GM18867 (cell line): Measurements from ENCODE around the gene FOXO3B.
"Not testable (repeated sequence)": the region's sequence is repeated elsewhere in the genome, so short reads cannot be mapped to it uniquely, and the experiment has no call there.

ENCODE experiments used
- ATAC-seq: cut with Tn5 transposase; IDR thresholded peaks from one replicate; pipeline ENCODE4 v1.9.1; 2021; ENCODE audit warnings: mild to moderate bottlenecking, moderate library complexity; ENCODE audit not compliant: unreplicated experiment

FOXO3B gene

GRCh38 chr17:18661924-18662624 lies 20.0 kb downstream of the FOXO3B start:
- ATAC-seq: not testable (repeated sequence)

- not testable (repeated sequence) for ATAC-seq
Measured at GRCh38 chr17:18650094-18650493, 32.0 kb downstream of the FOXO3B start.

- not testable (repeated sequence) for ATAC-seq
Measured at GRCh38 chr17:18644291-18644690, 37.8 kb downstream of the FOXO3B start, which contains the start of gene TBC1D28. Gene TBC1D28, minus strand, starts transcription at chr17:18644391. Its CDS starts 3,039 bp downstream, at chr17:18641352.

DNA sequence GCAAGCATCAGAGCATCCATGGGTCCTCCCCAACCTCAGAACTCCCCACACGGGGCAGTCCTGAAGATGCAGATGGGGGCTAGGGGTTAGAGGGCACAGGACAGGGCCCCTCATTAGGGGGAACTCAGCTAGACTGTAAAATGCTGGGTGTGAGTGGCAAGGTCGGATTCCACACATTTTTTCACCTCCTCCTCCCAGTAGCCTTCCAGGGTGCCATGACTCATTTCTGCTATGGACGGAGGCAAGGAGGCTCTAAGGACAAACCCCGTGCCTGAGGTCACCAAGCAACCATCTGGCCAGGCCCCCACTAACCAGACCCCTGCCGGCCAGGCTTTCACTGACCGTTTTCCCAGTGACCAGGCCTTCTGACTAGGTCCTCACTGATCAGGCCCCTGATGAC lies 39.0 kb downstream of the FOXO3B start:
- not testable (repeated sequence) for ATAC-seq

GRCh38 chr17:18638357-18638756 lies 43.8 kb downstream of the FOXO3B start:
- ATAC-seq: not testable (repeated sequence)

- not testable (repeated sequence) for ATAC-seq
Measured at GRCh38 chr17:18636237-18636636, 45.9 kb downstream of the FOXO3B start.

GRCh38 chr17:18635773-18636172 lies 46.3 kb downstream of the FOXO3B start:
- ATAC-seq: not testable (repeated sequence)

- ATAC-seq: not testable (repeated sequence)
Measured at GRCh38 chr17:18634550-18635263, 47.4 kb downstream of the FOXO3B start.
